GM13976 (cell line): ENCODE results near the gene AFG3L2.

Source experiments
- DNase-seq: peaks from one replicate; pipeline ENCODE4 v3.0.0; 2012; ENCODE audit warnings: low spot score
- in situ Hi-C: fragments of 300-500 bp; cut with MboI; formaldehyde crosslinking; loops from one replicate; pipeline ENCODE4 v1.12.0; 2022; ENCODE audit warnings: low sequenced_read_pairs, mixed read lengths, inconsistent platforms; ENCODE audit not compliant: unreplicated experiment
- TF ChIP-seq, protein P1 (sequence below): IDR thresholded peaks from 2 replicates; pipeline ENCODE4 v1.5.1; 2012; ENCODE audit warnings: borderline replicate concordance, mild to moderate bottlenecking; ENCODE audit not compliant: insufficient read depth; ENCODE audit errors: extremely low read depth, missing control alignments, control extremely low read depth

The AFG3L2 gene

DNA sequence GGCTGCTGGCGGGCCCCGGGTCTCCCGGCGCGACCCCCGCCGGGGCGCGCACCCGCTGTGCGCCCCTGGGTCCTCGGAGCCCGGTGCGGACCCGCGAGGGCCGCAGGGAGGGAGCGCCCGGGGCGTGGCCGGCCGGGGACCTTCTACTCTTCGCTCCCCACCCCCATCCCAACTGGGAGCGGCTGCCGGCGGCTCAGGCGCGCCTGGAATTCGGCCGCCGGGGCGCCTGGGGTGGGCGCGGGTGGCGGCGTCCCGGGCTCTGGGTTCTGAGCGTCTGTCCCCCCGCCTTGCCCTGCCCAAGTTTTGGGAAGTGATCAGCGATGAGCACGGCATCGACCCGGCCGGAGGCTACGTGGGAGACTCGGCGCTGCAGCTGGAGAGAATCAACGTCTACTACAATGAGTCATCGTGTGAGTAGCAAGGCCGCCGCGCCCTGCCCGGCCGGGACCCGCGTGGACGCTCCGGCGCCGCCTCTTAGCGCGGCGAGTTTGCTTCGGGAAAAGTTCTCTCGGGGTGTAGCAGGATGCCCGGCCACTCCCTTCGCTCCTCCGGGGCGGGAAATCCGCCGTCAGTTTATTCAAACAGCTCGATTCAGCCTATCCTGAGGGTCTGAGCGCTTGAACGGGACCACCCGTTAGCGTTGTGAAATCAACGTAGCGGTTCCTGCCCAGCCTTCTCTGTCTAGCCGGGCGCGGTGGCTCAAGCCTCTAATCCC lies 68.5 kb downstream of the AFG3L2 start:
- TF ChIP-seq, protein P1, sequence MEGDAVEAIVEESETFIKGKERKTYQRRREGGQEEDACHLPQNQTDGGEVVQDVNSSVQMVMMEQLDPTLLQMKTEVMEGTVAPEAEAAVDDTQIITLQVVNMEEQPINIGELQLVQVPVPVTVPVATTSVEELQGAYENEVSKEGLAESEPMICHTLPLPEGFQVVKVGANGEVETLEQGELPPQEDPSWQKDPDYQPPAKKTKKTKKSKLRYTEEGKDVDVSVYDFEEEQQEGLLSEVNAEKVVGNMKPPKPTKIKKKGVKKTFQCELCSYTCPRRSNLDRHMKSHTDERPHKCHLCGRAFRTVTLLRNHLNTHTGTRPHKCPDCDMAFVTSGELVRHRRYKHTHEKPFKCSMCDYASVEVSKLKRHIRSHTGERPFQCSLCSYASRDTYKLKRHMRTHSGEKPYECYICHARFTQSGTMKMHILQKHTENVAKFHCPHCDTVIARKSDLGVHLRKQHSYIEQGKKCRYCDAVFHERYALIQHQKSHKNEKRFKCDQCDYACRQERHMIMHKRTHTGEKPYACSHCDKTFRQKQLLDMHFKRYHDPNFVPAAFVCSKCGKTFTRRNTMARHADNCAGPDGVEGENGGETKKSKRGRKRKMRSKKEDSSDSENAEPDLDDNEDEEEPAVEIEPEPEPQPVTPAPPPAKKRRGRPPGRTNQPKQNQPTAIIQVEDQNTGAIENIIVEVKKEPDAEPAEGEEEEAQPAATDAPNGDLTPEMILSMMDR, result no peak
- DNase-seq, result peak; percentile 84
- in situ Hi-C loops, result no loop called here

- in situ Hi-C loops, result no loop called here
- TF ChIP-seq, protein P1, result no peak
These were observed 69.2 kb downstream of the AFG3L2 start, which contains the start of gene TUBB6 for GRCh38 chr18:12307701-12308385. TSS of gene TUBB6 (plus strand) at chr18:12308241. CDS start at chr18:12308293, 52 bp downstream.

DNA sequence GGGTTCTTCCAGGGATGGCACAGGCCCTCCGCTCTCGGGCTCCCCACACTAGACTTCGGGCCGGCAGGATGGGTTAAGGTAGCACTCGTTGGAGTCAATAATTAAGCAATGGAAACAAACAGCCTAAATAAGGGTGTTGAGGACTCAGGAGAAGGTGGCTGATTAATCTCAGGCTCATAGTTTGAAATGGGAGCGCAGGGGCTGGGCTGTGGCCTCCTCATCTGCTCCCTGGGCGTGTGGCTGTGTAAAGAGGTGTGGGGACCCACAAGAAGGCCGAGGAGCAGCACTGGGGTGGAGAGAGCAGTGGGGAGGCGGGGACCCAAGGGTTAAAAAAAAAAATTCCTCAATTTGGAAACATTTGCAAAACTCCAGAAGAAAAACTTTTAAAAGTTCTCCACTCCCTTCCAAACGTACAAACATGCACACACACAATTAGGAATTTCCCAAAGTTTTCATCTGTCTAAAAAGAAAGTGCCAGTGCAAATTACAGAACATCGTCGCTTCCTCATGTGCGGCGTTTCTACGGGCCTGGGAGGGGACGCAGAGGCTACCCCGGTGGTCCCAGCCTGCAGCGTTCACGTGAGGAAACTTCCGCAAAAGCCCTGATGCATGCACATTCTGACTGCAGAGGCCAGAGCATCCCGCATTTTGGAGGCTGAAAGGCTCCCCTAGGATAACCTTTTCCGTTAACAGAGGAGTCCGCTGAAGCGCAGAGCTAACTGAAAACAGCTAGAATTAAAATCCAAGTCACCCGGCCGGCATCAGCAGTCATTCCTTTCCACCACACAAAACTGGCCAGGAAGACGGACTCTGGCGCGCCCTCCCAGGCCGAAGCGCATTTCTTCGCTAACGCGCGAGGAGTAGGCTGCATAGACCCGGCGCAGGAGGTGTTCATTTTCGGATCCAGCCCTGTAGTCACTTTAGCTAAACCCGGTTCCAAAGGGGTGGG lies 70.0 kb downstream of the AFG3L2 start:
- DNase-seq, result peak; percentile 47
- in situ Hi-C loops, result no loop called here
- TF ChIP-seq, protein P1, result peak; percentile 32

More at GRCh38 chr18:12307701-12308385, 69.2 kb downstream of the AFG3L2 start, which contains the start of gene TUBB6:
- peak; percentile 94 for DNase-seq

DNA sequence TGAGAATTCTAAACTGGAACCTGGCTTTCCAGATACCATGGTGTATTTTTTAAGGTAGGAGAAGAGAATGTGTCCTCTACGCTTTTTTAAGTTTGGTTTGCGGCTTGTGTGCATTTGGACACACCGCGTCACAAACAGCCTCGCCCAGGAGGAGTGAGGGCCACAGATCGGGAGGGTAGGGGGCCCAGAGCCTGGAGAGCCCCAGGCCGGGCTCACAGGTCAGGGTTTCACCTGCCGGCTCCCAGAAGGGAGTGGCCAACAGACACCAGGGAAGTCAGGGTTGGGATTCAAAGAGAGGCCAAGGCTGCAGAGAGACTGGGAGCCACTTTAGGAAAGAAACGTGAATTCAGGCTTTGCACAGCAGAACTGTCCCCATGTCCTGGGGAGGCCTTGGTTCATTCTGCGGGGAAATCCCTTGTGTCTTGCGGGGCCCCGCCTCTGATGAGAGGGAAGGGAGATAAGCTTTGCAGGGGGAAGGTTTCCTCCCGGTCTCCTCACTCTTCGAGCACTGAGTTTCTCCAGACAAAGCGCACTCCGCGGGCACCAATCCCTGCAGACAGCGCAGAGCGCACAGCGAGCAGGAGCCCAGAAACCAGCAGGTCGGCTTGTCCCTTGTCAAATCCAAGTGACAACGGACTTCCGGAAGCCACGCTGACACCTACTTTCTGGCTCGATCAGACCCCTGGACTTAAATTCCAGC lies 70.9 kb downstream of the AFG3L2 start:
- TF ChIP-seq, protein P1, result no peak
- DNase-seq, result no peak
- in situ Hi-C loops, result no loop called here

GRCh38 chr18:12305211-12305610 lies 71.8 kb downstream of the AFG3L2 start:
- DNase-seq, result no peak
- in situ Hi-C loops, result no loop called here
- TF ChIP-seq, protein P1, result no peak
